HepG2 (cell line): ENCODE measurements around the gene UBAP2L. TPM values are rescaled to one million over a fixed set of nuclear protein-coding genes. Genes with fewer than 3 reads are reported as not detected.

Source experiments
- DR1 ChIP-seq: sonication (generic); formaldehyde crosslinking; IDR thresholded peaks from 2 replicates; pipeline ENCODE4 v1.8.0; 2021; ENCODE audit warnings: mild to moderate bottlenecking, missing genetic modification reagents, inconsistent platforms
- RFX3 ChIP-seq: IDR thresholded peaks from 2 replicates; pipeline ENCODE4 v1.6.1; 2016; ENCODE audit warnings: missing biosample characterization, missing genetic modification reagents
- SATB2 ChIP-seq: sonication (generic); formaldehyde crosslinking; IDR thresholded peaks from 2 replicates; pipeline ENCODE4 v1.5.0; 2020; ENCODE audit warnings: missing genetic modification reagents
- SP1 ChIP-seq, 2 experiments: fragments of 450-650 bp in 1 of 2; sonication (generic) in 1 of 2; formaldehyde crosslinking in 1 of 2; IDR thresholded peaks; 2 replicates each; pipeline versions ENCODE4 v1.4.0 to v1.6.1; 2016 to 2020; ENCODE audit warnings: missing genetic modification reagents in 1 of 2
- TARDBP ChIP-seq: sonication (generic); formaldehyde crosslinking; IDR thresholded peaks from 2 replicates; pipeline ENCODE4 v1.8.0; 2022; ENCODE audit warnings: mild to moderate bottlenecking, missing genetic modification reagents
- ZNF362 ChIP-seq: sonication (generic); formaldehyde crosslinking; IDR thresholded peaks from 2 replicates; pipeline ENCODE4 v1.4.0; 2020; ENCODE audit warnings: missing genetic modification reagents, mild to moderate bottlenecking, borderline replicate concordance
- ZNF546 ChIP-seq: sonication (generic); formaldehyde crosslinking; conservative IDR thresholded peaks from 2 replicates; pipeline ENCODE4 v1.8.1; 2023; ENCODE audit warnings: mild to moderate bottlenecking, missing genetic modification reagents
- ZNF646 ChIP-seq: sonication (generic); formaldehyde crosslinking; IDR thresholded peaks from 2 replicates; pipeline ENCODE4 v1.9.0; 2021; ENCODE audit warnings: mild to moderate bottlenecking, missing genetic modification reagents
- polyA plus RNA-seq, 8 experiments: library from polyadenylated mRNA; depleted of rRNA in 3 of 8; stranded (reverse) in 7 of 8; unstranded in 1 of 8; fragments of >200 nt; fragmentation: Illumina TruSeq in 4 of 8; extraction: Trizol in 4 of 8; gene quantifications; 2 replicates each; pipeline versions ENCODE4 v1.2.1 to v1.2.3, GENCODE V29; 2011 to 2016; ENCODE audit warnings: low read depth in 4 of 8, missing spikeins in 1 of 8, mixed read lengths in 1 of 8; ENCODE audit not compliant: insufficient read depth in 1 of 8
- total RNA-seq, 5 experiments: library from RNA; depleted of rRNA; stranded (reverse); fragments of >200 nt; fragmentation: Illumina TruSeq; extraction: Trizol; gene quantifications; 2 replicates each; pipeline ENCODE4 v1.2.3, GENCODE V29; 2016; ENCODE audit warnings: low read depth in 1 of 5

The UBAP2L gene
- total and polyA plus RNA-seq, 2 of the 13 experiments (the other 11 are each of a cell fraction or from before 2014, with no cell fraction given): 74.2 to 159 TPM

DNA sequence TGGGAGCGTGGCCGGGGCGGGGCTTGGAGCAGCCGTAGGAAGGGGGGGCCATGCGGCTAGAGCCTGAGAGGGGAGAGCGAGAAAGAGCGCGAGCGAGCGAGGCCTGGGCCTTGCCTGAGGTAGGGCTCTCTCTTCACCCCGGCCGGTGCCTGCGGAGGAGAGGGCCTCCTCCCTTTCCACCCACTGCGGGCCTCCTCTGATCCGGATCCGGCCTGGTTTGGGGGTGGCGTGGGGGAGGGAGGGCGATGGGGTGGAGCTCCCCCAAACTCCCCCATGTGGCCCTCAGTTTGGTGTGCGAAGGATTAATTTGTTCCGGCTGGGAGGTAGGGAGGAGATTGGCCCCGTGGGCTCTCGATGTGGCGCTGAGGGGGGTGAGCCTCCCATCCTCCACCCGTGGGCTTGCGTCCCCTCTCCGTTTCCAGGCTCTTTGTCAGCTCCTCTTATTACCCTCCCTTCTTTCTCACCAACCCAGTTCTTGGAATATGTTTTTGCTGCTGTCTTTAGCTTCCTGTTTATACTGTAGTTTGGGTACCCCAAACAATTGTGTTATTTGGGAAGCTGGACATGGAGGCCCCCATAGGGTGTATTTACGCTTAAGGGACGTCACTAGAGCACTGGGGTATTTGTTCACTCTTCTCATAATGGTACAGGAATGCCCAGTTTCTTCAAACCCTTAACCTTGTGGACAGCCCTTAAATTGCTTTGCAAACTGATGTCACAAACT, 685 bp downstream of the UBAP2L start (continued):
- no peak for TF ChIP-seq ZNF362 (CRISPR knock-in tag)
- TF ChIP-seq ZNF646 (CRISPR knock-in tag): no peak
- no peak for TF ChIP-seq SP1 (IDR thresholded peaks at IDR 0.05)
- TF ChIP-seq SP1 (CRISPR knock-in tag; IDR thresholded peaks at IDR 0.05): no peak
- 0 out of 2 replicates have a peak, but pooled peaks have one; percentile 29 for TF ChIP-seq TARDBP
- no peak for TF ChIP-seq RFX3
- TF ChIP-seq DR1: no peak
- TF ChIP-seq SATB2 (CRISPR knock-in tag): no peak
- no peak for TF ChIP-seq ZNF546 (CRISPR knock-in tag)
